Kidney (tissue), 14 donors: ENCODE results near the gene KIAA1671. TPM values are rescaled to one million over a fixed set of nuclear protein-coding genes. Genes with fewer than 3 reads are reported as not detected.
A peak's percentile ranks its signal among the peaks of the same experiment; 100 is the strongest.

Experiments
- DNase-seq, 5 donors: peaks; one replicate each; pipeline ENCODE4 v3.0.0-alpha.2; 2013 to 2020
- FAIRE-seq: peaks from 2 replicates; lab custom pipeline; 2012; peaks lifted over from hg19 to GRCh38; lab: Jason Lieb, UNC
- H3K27ac ChIP-seq, 2 donors: one replicate each; pipeline ENCODE4 v1.7.0; 2013; ENCODE audit warnings: low read depth in 2 of 2, low read length in 2 of 2, inconsistent platforms in 1 of 2
- H3K27me3 ChIP-seq: one replicate; pipeline ENCODE4 v1.7.1; 2013; ENCODE audit warnings: low read length, inconsistent platforms; ENCODE audit not compliant: control insufficient read depth, insufficient read depth
- H3K36me3 ChIP-seq, 3 donors: one replicate each; pipeline versions ENCODE4 v1.7.0 to v1.7.1; 2013; ENCODE audit warnings: low read length in 3 of 3, control low read depth in 1 of 3, inconsistent platforms in 1 of 3; ENCODE audit not compliant: insufficient read depth in 3 of 3, control insufficient read depth in 2 of 3
- H3K4me1 ChIP-seq, 3 donors: one replicate each; pipeline versions ENCODE4 v1.7.0 to v1.7.1; 2013; ENCODE audit warnings: low read length in 3 of 3, inconsistent platforms in 1 of 3, low read depth in 1 of 3; ENCODE audit not compliant: control insufficient read depth in 2 of 3, insufficient read depth in 2 of 3
- H3K4me3 ChIP-seq, 3 donors: one replicate each; pipeline versions ENCODE4 v1.7.0 to v1.8.1; 2013; ENCODE audit warnings: low read length in 3 of 3, control low read depth in 1 of 3, inconsistent platforms in 1 of 3
- H3K9ac ChIP-seq, 3 donors: one replicate each; pipeline versions ENCODE4 v1.7.0 to v1.7.1; 2013; ENCODE audit warnings: low read length in 3 of 3, control low read depth in 1 of 3, inconsistent platforms in 1 of 3
- H3K9me3 ChIP-seq, 3 donors: one replicate each; pipeline versions ENCODE4 v1.7.0 to v1.7.1; 2013; ENCODE audit warnings: low read length in 3 of 3, control low read depth in 1 of 3, inconsistent platforms in 1 of 3; ENCODE audit not compliant: control insufficient read depth in 2 of 3, insufficient read depth in 1 of 3
- CTCF ChIP-seq: IDR thresholded peaks from 3 replicates; pipeline ENCODE4 v1.5.1; 2012; ENCODE audit warnings: mild to moderate bottlenecking, moderate library complexity, borderline replicate concordance; ENCODE audit not compliant: insufficient read depth; ENCODE audit errors: extremely low read depth
- intact Hi-C: fragments of 100-400 bp; cut with DNase I; formaldehyde crosslinking; loops from one replicate; pipeline ENCODE4 v1.11.1; 2022
- polyA plus RNA-seq: library from polyadenylated mRNA; stranded (reverse); fragments of 350-450 nt; fragmentation: Illumina TruSeq; extraction: RNeasy Lipid Tissue Mini Kit (QIAGEN cat#74804); gene quantifications from one replicate; pipeline ENCODE4 v1.2.3, GENCODE V29; 2014; ENCODE audit warnings: low read depth, low replicate concordance; ENCODE audit not compliant: insufficient read depth
- total RNA-seq: library from RNA; stranded (reverse); fragmentation: NEBNext Ultra II Directional; extraction: Animal tissue kit (Norgen Biotek cat#: 25700); gene quantifications from one replicate; pipeline ENCODE4 v1.2.1, GENCODE V29; 2021
- donor health status: control.
- donor health status: control.
- donor health status: control.
- donor health status: control.
- donor health status: control.
- donor health status: DM: yes; HTN: yes; CAD: no.
- donor health status: Normal renal cell carcinoma (clear cell type).

Gene KIAA1671
- total and polyA plus RNA-seq, 2 donors from 2014 or later = 7.3 to 65.2 TPM

- Histone ChIP-seq H3K4me1 (peaks cover 0 to 17% (median 11%) of the 10 kb centered on the region in 3 donors), H3K27ac (peak overlapping the region; percentile 74 to 76), H3K27me3 (no peaks in the 10 kb centered on the region), H3K36me3 (no peaks in the 10 kb centered on the region), H3K9me3 (no peaks in the 10 kb centered on the region), H3K9ac (no peak overlapping the region), H3K4me3 (no peak overlapping the region)
- no peak for TF ChIP-seq CTCF
- FAIRE-seq (no peak), DNase-seq (peak in 3 of 5 donors; percentile 43 to 74 (median 54))
- intact Hi-C loops = no loop called here
Measured at GRCh38 chr22:25148149-25148691, 195.7 kb downstream of the KIAA1671 start.

GRCh38 chr22:25149014-25149413 is 196.5 kb downstream of the KIAA1671 start:
- DNase-seq = no peak
- no peak overlapping the region for H3K27ac ChIP-seq
- no peak for TF ChIP-seq CTCF
- no peak overlapping the region for H3K4me3 ChIP-seq
- no peak overlapping the region for H3K9ac ChIP-seq
- no peaks in the 10 kb centered on the region for H3K9me3 ChIP-seq
- no peak for FAIRE-seq
- intact Hi-C loops = no loop called here
- H3K36me3 ChIP-seq = no peaks in the 10 kb centered on the region
- H3K4me1 ChIP-seq = peaks cover 0 to 17% (median 11%) of the 10 kb centered on the region in 3 donors
- no peaks in the 10 kb centered on the region for H3K27me3 ChIP-seq

- no peak for TF ChIP-seq CTCF
- Histone ChIP-seq H3K27ac (no peak overlapping the region), H3K27me3 (no peaks in the 10 kb centered on the region), H3K9ac (no peak overlapping the region), H3K4me1 (peaks cover 0 to 10% (median 2%) of the 10 kb centered on the region in 3 donors), H3K36me3 (no peaks in the 10 kb centered on the region), H3K4me3 (no peak overlapping the region), H3K9me3 (no peaks in the 10 kb centered on the region)
- FAIRE-seq (no peak), DNase-seq (no peak)
- intact Hi-C loops = no loop called here
Measured at GRCh38 chr22:25153961-25154666, 201.6 kb downstream of the KIAA1671 start.
